HG03066 (cell line): ENCODE measurements around the gene NKAIN2.

Experiments used
- ATAC-seq: cut with Tn5 transposase; IDR thresholded peaks from one replicate; pipeline ENCODE4 v1.9.1; 2021; ENCODE audit warnings: low read depth; ENCODE audit not compliant: unreplicated experiment

Gene NKAIN2

GRCh38 chr6:123803504-123804013, at the start of gene NKAIN2:
TSS of gene NKAIN2 (plus strand) at chr6:123803865.
- peak; percentile 27 for ATAC-seq

- ATAC-seq: no peak
These were observed 44.2 kb upstream of the NKAIN2 start for GRCh38 chr6:123759472-123759871.

GRCh38 chr6:123763904-123764303, 39.8 kb upstream of the NKAIN2 start:
- no peak for ATAC-seq

- ATAC-seq: no peak
These were observed 38.9 kb upstream of the NKAIN2 start for GRCh38 chr6:123764722-123765121.

GRCh38 chr6:123768921-123769320, 34.7 kb upstream of the NKAIN2 start:
- no peak for ATAC-seq

GRCh38 chr6:123769431-123769830, 34.2 kb upstream of the NKAIN2 start:
- no peak for ATAC-seq

- ATAC-seq: peak; percentile 49
These were observed 33.3 kb upstream of the NKAIN2 start for GRCh38 chr6:123770247-123770949.

GRCh38 chr6:123771126-123771525, 32.5 kb upstream of the NKAIN2 start:
- no peak for ATAC-seq

- ATAC-seq: no peak
These were observed 26.1 kb upstream of the NKAIN2 start for GRCh38 chr6:123777563-123777962.

- ATAC-seq: no peak
These were observed 23.6 kb upstream of the NKAIN2 start for GRCh38 chr6:123780021-123780420.

GRCh38 chr6:123784330-123784729, 19.3 kb upstream of the NKAIN2 start:
- ATAC-seq: no peak

GRCh38 chr6:123785039-123785438, 18.6 kb upstream of the NKAIN2 start:
- ATAC-seq: no peak

GRCh38 chr6:123788319-123788718, 15.3 kb upstream of the NKAIN2 start:
- ATAC-seq: no peak

GRCh38 chr6:123794190-123794589, 9.5 kb upstream of the NKAIN2 start:
- no peak for ATAC-seq

- ATAC-seq: no peak
These were observed 8.9 kb upstream of the NKAIN2 start for GRCh38 chr6:123794799-123795198.

GRCh38 chr6:123801067-123801466, 2.6 kb upstream of the NKAIN2 start:
- no peak for ATAC-seq

GRCh38 chr6:123802351-123802696, 1.3 kb upstream of the NKAIN2 start:
- peak; percentile 10 for ATAC-seq

GRCh38 chr6:123802697-123803503, 765 bp upstream of the NKAIN2 start:
- ATAC-seq: peak; percentile 96

- ATAC-seq: no peak
These were observed 535 bp downstream of the NKAIN2 start for GRCh38 chr6:123804014-123804786.

GRCh38 chr6:123804787-123805540, 1.3 kb downstream of the NKAIN2 start:
- no peak for ATAC-seq
